A673 (cell line): Measurements from ENCODE around the gene GRIK1.

Source experiments
- CTCF ChIP-seq: fragments of 300-800, 200-600 bp; sonication (generic); conservative IDR thresholded peaks from 2 replicates; pipeline ENCODE4 v1.5.1; 2017; ENCODE audit warnings: low read depth, mild to moderate bottlenecking, antibody characterized with exemption, low read length, moderate library complexity, mixed read lengths
- EZH2 ChIP-seq: fragments of 200-600 bp; sonication (generic); IDR thresholded peaks from 2 replicates; pipeline ENCODE4 v1.6.1; 2017; ENCODE audit warnings: borderline replicate concordance, low read depth, mild to moderate bottlenecking, mixed read lengths, antibody characterized with exemption, low read length; ENCODE audit not compliant: poor library complexity, severe bottlenecking

DNA sequence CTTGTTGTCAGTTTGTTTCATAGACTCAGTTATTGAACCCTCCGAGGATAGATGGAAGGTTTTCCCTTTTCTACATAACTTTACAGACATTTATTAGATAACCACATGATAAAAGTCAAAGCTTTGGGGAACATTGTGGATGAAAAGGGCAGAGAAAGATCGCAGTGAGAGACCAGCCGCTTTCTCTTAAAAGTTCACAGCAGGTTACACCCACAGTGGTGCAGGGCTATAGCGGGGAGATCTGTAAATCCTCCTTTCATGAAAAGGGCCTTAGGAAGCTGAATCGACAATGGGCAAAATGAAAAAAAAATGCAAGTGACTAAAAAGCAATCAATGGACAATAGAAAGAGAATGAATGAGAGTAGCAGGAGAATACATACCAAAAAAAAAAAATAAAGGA is 218.6 kb downstream of the GRIK1 start:
- TF ChIP-seq EZH2 (no peak), CTCF (no peak)
